Neural cell (in vitro differentiated cells): ENCODE measurements around the gene C6orf120. TPM values are rescaled to one million over a fixed set of nuclear protein-coding genes. Genes with fewer than 3 reads are reported as not detected.
A peak's percentile ranks its signal among the peaks of the same experiment; 100 is the strongest.

Source experiments
- H2AFZ ChIP-seq: fragments of 200-600, 300-800 bp; sonication (generic), shearing (Covaris generic); 2 replicates; pipeline ENCODE4 v1.6.0; 2014; ENCODE audit warnings: low read depth, mild to moderate bottlenecking, antibody characterized with exemption, low read length, moderate library complexity
- H3F3A ChIP-seq: fragments of 200-600 bp; shearing (Covaris generic); 2 replicates; pipeline ENCODE4 v1.6.1; 2016; ENCODE audit warnings: mild to moderate bottlenecking, moderate library complexity, mixed read lengths, antibody characterized with exemption, low read length; ENCODE audit not compliant: insufficient read depth, poor library complexity, severe bottlenecking
- H3K27ac ChIP-seq: fragments of 200-600, 300-800 bp; sonication (generic), shearing (Covaris generic); 2 replicates; pipeline ENCODE4 v1.5.1; 2014; ENCODE audit warnings: mild to moderate bottlenecking, low read length, moderate library complexity
- H3K27me3 ChIP-seq: fragments of 300-800, 200-600 bp; sonication (generic), shearing (Covaris generic); 2 replicates; pipeline ENCODE4 v1.6.0; 2014; ENCODE audit warnings: mild to moderate bottlenecking, low read depth, low read length, moderate library complexity; ENCODE audit not compliant: insufficient read depth
- H3K36me3 ChIP-seq: fragments of 300-800, 200-600 bp; sonication (generic), shearing (Covaris generic); 2 replicates; pipeline ENCODE4 v1.5.1; 2014; ENCODE audit warnings: mild to moderate bottlenecking, antibody characterized with exemption, low read length, moderate library complexity; ENCODE audit not compliant: insufficient read depth
- H3K4me2 ChIP-seq: fragments of 300-800, 200-600 bp; sonication (generic), shearing (Covaris generic); 2 replicates; pipeline ENCODE4 v1.6.0; 2014; ENCODE audit warnings: mild to moderate bottlenecking, low read length
- H3K4me3 ChIP-seq: fragments of 300-800, 200-600 bp; sonication (generic), shearing (Covaris generic); 2 replicates; pipeline ENCODE4 v1.5.1; 2014; ENCODE audit warnings: mild to moderate bottlenecking, low read length, moderate library complexity
- H3K79me2 ChIP-seq: fragments of 200-600 bp; shearing (Covaris generic); replicated peaks from 2 replicates; pipeline ENCODE4 v1.6.0; 2014; ENCODE audit warnings: mild to moderate bottlenecking, low read length, moderate library complexity; ENCODE audit not compliant: insufficient read depth
- H3K9ac ChIP-seq: fragments of 300-800, 200-600 bp; sonication (generic), shearing (Covaris generic); 2 replicates; pipeline ENCODE4 v1.6.1; 2016; ENCODE audit warnings: mild to moderate bottlenecking, low read length, mixed read lengths
- H3K9me2 ChIP-seq: fragments of 200-600 bp; shearing (Covaris generic); 2 replicates; pipeline ENCODE4 v1.6.1; 2016; ENCODE audit warnings: mild to moderate bottlenecking, low read length, mixed read lengths; ENCODE audit not compliant: insufficient read depth
- H3K9me3 ChIP-seq: fragments of 200-600, 300-800 bp; sonication (generic), shearing (Covaris generic); 2 replicates; pipeline ENCODE4 v1.6.1; 2016; ENCODE audit warnings: mild to moderate bottlenecking, mixed run types, low read length, moderate library complexity, mixed read lengths
- H4K20me1 ChIP-seq: fragments of 200-600 bp; shearing (Covaris generic); 2 replicates; pipeline ENCODE4 v1.6.1; 2016; ENCODE audit warnings: mild to moderate bottlenecking, mixed run types; ENCODE audit not compliant: insufficient read depth
- CTCF ChIP-seq: fragments of 450-650 bp; IDR thresholded peaks from 2 replicates; pipeline ENCODE4 v1.5.1; 2014; ENCODE audit warnings: antibody characterized with exemption, mild to moderate bottlenecking, moderate library complexity; ENCODE audit not compliant: poor library complexity, severe bottlenecking
- EP300 ChIP-seq: fragments of 450-650 bp; conservative IDR thresholded peaks from 2 replicates; pipeline ENCODE4 v1.6.1; 2014; ENCODE audit warnings: antibody characterized with exemption, mild to moderate bottlenecking, moderate library complexity; ENCODE audit not compliant: poor library complexity, severe bottlenecking
- EZH2 ChIP-seq: fragments of 200-600, 300-800 bp; shearing (Covaris generic), sonication (generic); IDR thresholded peaks from 2 replicates; pipeline ENCODE4 v1.6.1; 2014; ENCODE audit warnings: antibody characterized with exemption, low read length, borderline replicate concordance, mild to moderate bottlenecking; ENCODE audit not compliant: insufficient read depth, poor library complexity, severe bottlenecking
- MXI1 ChIP-seq: fragments of 450-650 bp; conservative IDR thresholded peaks from 2 replicates; pipeline ENCODE4 v1.6.1; 2014; ENCODE audit warnings: antibody characterized with exemption, mild to moderate bottlenecking; ENCODE audit not compliant: poor library complexity, severe bottlenecking
- POLR2AphosphoS5 ChIP-seq: IDR thresholded peaks from 2 replicates; pipeline ENCODE4 v1.6.1; 2012
- RAD21 ChIP-seq: fragments of 450-650 bp; conservative IDR thresholded peaks from 2 replicates; pipeline ENCODE4 v1.6.1; 2014; ENCODE audit warnings: antibody characterized with exemption, mild to moderate bottlenecking, moderate library complexity
- REST ChIP-seq: IDR thresholded peaks from 2 replicates; pipeline ENCODE4 v1.6.1; 2012; ENCODE audit warnings: borderline replicate concordance
- SMC3 ChIP-seq: fragments of 450-650 bp; conservative IDR thresholded peaks from 2 replicates; pipeline ENCODE4 v1.6.1; 2014; ENCODE audit warnings: antibody characterized with exemption, mild to moderate bottlenecking, moderate library complexity; ENCODE audit not compliant: poor library complexity
- TAF1 ChIP-seq: IDR thresholded peaks from 2 replicates; pipeline ENCODE4 v1.6.1; 2012; ENCODE audit warnings: low read depth
- polyA plus RNA-seq: library from polyadenylated mRNA; depleted of rRNA; stranded (reverse); fragments of >200 nt; gene quantifications from 2 replicates; pipeline ENCODE4 v1.2.3, GENCODE V29; 2014

The C6orf120 gene
- polyA plus RNA-seq, 1 donor from 2014 or later, result 17.8 TPM

- H2AFZ ChIP-seq, result no peak overlapping the region
- H3K9me2 ChIP-seq, result no peaks in the 10 kb centered on the region
- H3K4me2 ChIP-seq, result peak overlapping the region; percentile 31
- H3F3A ChIP-seq, result peaks cover 9% of the 10 kb centered on the region
- H3K27me3 ChIP-seq, result no peaks in the 10 kb centered on the region
- no peaks in the 10 kb centered on the region for H3K36me3 ChIP-seq
- H3K27ac ChIP-seq, result peak overlapping the region; percentile 92
- peak overlapping the region; percentile 93 for H3K4me3 ChIP-seq
- TF ChIP-seq EP300 (no peak), SMC3 (no peak), TAF1 (no peak), POLR2AphosphoS5 (no peak), RAD21 (no peak), CTCF (no peak), REST (no peak), MXI1 (no peak), EZH2 (no peak)
- H3K9ac ChIP-seq, result peak overlapping the region; percentile 95
- no peaks in the 10 kb centered on the region for H3K9me3 ChIP-seq
- H4K20me1 ChIP-seq, result peaks cover 10% of the 10 kb centered on the region
- H3K79me2 ChIP-seq, result peaks cover 38% of the 10 kb centered on the region
Observed at GRCh38 chr6:169726049-169726400, 24.1 kb downstream of the C6orf120 start.

GRCh38 chr6:169726963-169727362 lies 25.0 kb downstream of the C6orf120 start:
- peaks cover 29% of the 10 kb centered on the region for H3K79me2 ChIP-seq
- H3K9me3 ChIP-seq, result no peaks in the 10 kb centered on the region
- H3F3A ChIP-seq, result peaks cover 9% of the 10 kb centered on the region
- H3K27ac ChIP-seq, result no peak overlapping the region
- TF ChIP-seq POLR2AphosphoS5, result no peak
- no peak for TF ChIP-seq TAF1
- H3K36me3 ChIP-seq, result no peaks in the 10 kb centered on the region
- no peaks in the 10 kb centered on the region for H3K9me2 ChIP-seq
- H2AFZ ChIP-seq, result no peak overlapping the region
- H3K27me3 ChIP-seq, result no peaks in the 10 kb centered on the region
- H3K4me2 ChIP-seq, result peak overlapping the region; percentile 31
- H4K20me1 ChIP-seq, result peaks cover 10% of the 10 kb centered on the region
- no peak overlapping the region for H3K9ac ChIP-seq
- H3K4me3 ChIP-seq, result peak overlapping the region; percentile 93

GRCh38 chr6:169729961-169730360 lies 28.0 kb downstream of the C6orf120 start:
- Histone ChIP-seq H2AFZ (no peak overlapping the region), H3K9me3 (no peaks in the 10 kb centered on the region), H3K9ac (no peak overlapping the region), H3K27ac (no peak overlapping the region), H3K4me2 (no peak overlapping the region), H3K36me3 (no peaks in the 10 kb centered on the region), H3K79me2 (peaks cover 17% of the 10 kb centered on the region), H3F3A (no peaks in the 10 kb centered on the region), H4K20me1 (no peaks in the 10 kb centered on the region), H3K4me3 (no peak overlapping the region), H3K27me3 (no peaks in the 10 kb centered on the region), H3K9me2 (no peaks in the 10 kb centered on the region)
- no peak for TF ChIP-seq TAF1
- TF ChIP-seq RAD21, result no peak
- TF ChIP-seq REST, result no peak
